GM23338 (cell line): ENCODE data around the gene SEC23IP. TPM values are rescaled to one million over a fixed set of nuclear protein-coding genes. Genes with fewer than 3 reads are reported as not detected.
A peak's percentile ranks its signal among the peaks of the same experiment; 100 is the strongest.

Experiments used
- ATAC-seq: fragments of 200-7000 bp; cut with Tn5 transposase; 3 replicates; pipeline ENCODE4 v1.9.1; 2020
- DNase-seq: peaks from one replicate; pipeline ENCODE4 v3.0.0-alpha.2; 2015; ENCODE audit warnings: low spot score
- H2AFZ ChIP-seq: fragments of 200-600 bp; sonication (generic); 2 replicates; pipeline ENCODE4 v1.8.0; 2016; ENCODE audit warnings: antibody characterized with exemption, mild to moderate bottlenecking, moderate library complexity
- H3F3A ChIP-seq: fragments of 200-600 bp; sonication (generic); replicated peaks from 2 replicates; pipeline ENCODE4 v1.8.0; 2017; ENCODE audit warnings: antibody characterized with exemption, mixed run types, low read depth
- H3K27ac ChIP-seq: fragments of 200-600 bp; sonication (generic); 2 replicates; pipeline ENCODE4 v1.6.1; 2016; ENCODE audit warnings: low read depth
- H3K27me3 ChIP-seq: fragments of 200-600 bp; sonication (generic); 2 replicates; pipeline ENCODE4 v1.8.0; 2016; ENCODE audit warnings: mild to moderate bottlenecking, mixed run types, moderate library complexity; ENCODE audit not compliant: insufficient read depth
- H3K36me3 ChIP-seq: fragments of 200-600 bp; sonication (generic); 2 replicates; pipeline ENCODE4 v1.8.0; 2016; ENCODE audit warnings: mild to moderate bottlenecking; ENCODE audit not compliant: insufficient read depth
- H3K4me1 ChIP-seq: fragments of 200-600 bp; sonication (generic); 2 replicates; pipeline ENCODE4 v1.8.0; 2016; ENCODE audit warnings: mild to moderate bottlenecking, moderate library complexity; ENCODE audit not compliant: insufficient read depth
- H3K4me2 ChIP-seq: fragments of 200-600 bp; sonication (generic); 2 replicates; pipeline ENCODE4 v1.7.1; 2017; ENCODE audit warnings: mixed run types
- H3K4me3 ChIP-seq: fragments of 200-600 bp; sonication (generic); 2 replicates; pipeline ENCODE4 v1.6.1; 2016; ENCODE audit warnings: mixed run types
- H3K79me2 ChIP-seq: fragments of 200-600 bp; sonication (generic); replicated peaks from 2 replicates; pipeline ENCODE4 v1.8.0; 2017; ENCODE audit warnings: mild to moderate bottlenecking; ENCODE audit not compliant: insufficient read depth
- H3K9me2 ChIP-seq: fragments of 200-600 bp; sonication (generic); 2 replicates; pipeline ENCODE4 v1.8.0; 2017; ENCODE audit not compliant: insufficient read depth
- H4K20me1 ChIP-seq: fragments of 200-600 bp; sonication (generic); replicated peaks from 2 replicates; pipeline ENCODE4 v1.8.0; 2017; ENCODE audit warnings: mild to moderate bottlenecking; ENCODE audit not compliant: insufficient read depth
- H3K27ac Mint-ChIP-seq: 2 replicates; pipeline ENCODE4 v1.8.0; 2020; ENCODE audit warnings: inconsistent platforms, mild to moderate bottlenecking, moderate library complexity, mixed read lengths
- H3K27me3 Mint-ChIP-seq: 3 replicates; pipeline ENCODE4 v1.8.0; 2022; ENCODE audit warnings: low read depth, mild to moderate bottlenecking, moderate library complexity, mixed read lengths, inconsistent platforms; ENCODE audit not compliant: insufficient read depth, poor library complexity
- H3K36me3 Mint-ChIP-seq: 3 replicates; pipeline ENCODE4 v1.8.0; 2021; ENCODE audit warnings: low read depth, mild to moderate bottlenecking, inconsistent platforms, moderate library complexity, mixed read lengths
- H3K4me1 Mint-ChIP-seq: 3 replicates; pipeline ENCODE4 v1.8.0; 2020; ENCODE audit warnings: mild to moderate bottlenecking, inconsistent platforms, mixed read lengths
- H3K4me3 Mint-ChIP-seq: 3 replicates; pipeline ENCODE4 v1.8.0; 2021; ENCODE audit warnings: moderate library complexity, mild to moderate bottlenecking, inconsistent platforms, mixed read lengths
- H3K9me3 Mint-ChIP-seq: 3 replicates; pipeline ENCODE4 v1.8.0; 2020; ENCODE audit warnings: moderate library complexity, mild to moderate bottlenecking, inconsistent platforms, mixed read lengths
- CREB1 ChIP-seq: fragments of 250-450 bp; sonication (Bioruptor Pico); IDR thresholded peaks from 2 replicates; pipeline ENCODE4 v1.5.0; 2020; ENCODE audit warnings: low read depth, mild to moderate bottlenecking, moderate library complexity
- EZH2 ChIP-seq: fragments of 200-600 bp; sonication (generic); IDR thresholded peaks from one replicate; pipeline ENCODE4 v1.8.0; 2017; ENCODE audit warnings: antibody characterized with exemption, mild to moderate bottlenecking, low read depth; ENCODE audit not compliant: unreplicated experiment
- EZH2phosphoT487 ChIP-seq: fragments of 200-600 bp; sonication (generic); IDR thresholded peaks from one replicate; pipeline ENCODE4 v1.8.1; 2018; ENCODE audit warnings: antibody characterized with exemption; ENCODE audit not compliant: unreplicated experiment
- JUNB ChIP-seq: IDR thresholded peaks from one replicate; pipeline ENCODE4 v1.6.1; 2016; ENCODE audit warnings: antibody characterized with exemption; ENCODE audit not compliant: unreplicated experiment
- NANOG ChIP-seq: IDR thresholded peaks from 2 replicates; pipeline ENCODE4 v1.6.1; 2016; ENCODE audit warnings: antibody characterized with exemption, borderline replicate concordance
- POLR2AphosphoS5 ChIP-seq: IDR thresholded peaks from 2 replicates; pipeline ENCODE4 v1.6.1; 2016; ENCODE audit warnings: antibody characterized with exemption, low read depth
- STAT1 ChIP-seq: IDR thresholded peaks from one replicate; pipeline ENCODE4 v1.6.1; 2016; ENCODE audit warnings: antibody characterized with exemption; ENCODE audit not compliant: unreplicated experiment
- ZNF114 ChIP-seq: fragments of 250-450 bp; sonication (Bioruptor Pico); IDR thresholded peaks from 2 replicates; pipeline ENCODE4 v1.5.0; 2020; ENCODE audit warnings: mild to moderate bottlenecking, moderate library complexity
- ZNF331 ChIP-seq: fragments of 250-450 bp; sonication (Bioruptor Pico); IDR thresholded peaks from 2 replicates; pipeline ENCODE4 v1.5.0; 2020; ENCODE audit warnings: low read depth, mild to moderate bottlenecking, moderate library complexity
- long read RNA-seq: library from polyadenylated mRNA; unstranded; transcript quantifications from one replicate; pipeline ENCODE4 v2.0.0, GENCODE V29; 2020; ENCODE audit not compliant: unreplicated experiment
- polyA plus RNA-seq: library from polyadenylated mRNA; unstranded; fragments of >200 nt; fragmentation: Nextera tagmentation; extraction: Ambion mirVana; gene quantifications from 2 replicates; pipeline ENCODE4 v1.2.1, GENCODE V29; 2016
- total RNA-seq: library from RNA; depleted of rRNA; stranded (reverse); fragments of >200 nt; shearing (Covaris generic); gene quantifications from 2 replicates; pipeline ENCODE4 v1.2.3, GENCODE V29; 2014; rRNA removed
- TF ChIP-seq, protein P1 (sequence below): IDR thresholded peaks from one replicate; pipeline ENCODE4 v1.6.1; 2018; ENCODE audit warnings: antibody characterized with exemption; ENCODE audit not compliant: unreplicated experiment
- TF ChIP-seq, protein P2 (sequence below): IDR thresholded peaks from 2 replicates; pipeline ENCODE4 v1.6.1; 2016; ENCODE audit warnings: antibody characterized with exemption
- TF ChIP-seq, protein P3 (sequence below): fragments of 250-450 bp; sonication (Bioruptor Pico); IDR thresholded peaks from 2 replicates; pipeline ENCODE4 v1.5.0; 2020; ENCODE audit warnings: mild to moderate bottlenecking, moderate library complexity

The SEC23IP gene
- total RNA-seq, result 27.9 and 35.2 TPM in 2 replicates
- 26.2 and 35.6 TPM in 2 replicates for polyA plus RNA-seq
- long read RNA-seq, full-length matches to known transcripts, result 1 of 14 reads
- long read RNA-seq, partial matches to known transcripts, result 10 of 14 reads
- long read RNA-seq, other reads (novel, unspliced or antisense), result 3 of 14 reads

DNA sequence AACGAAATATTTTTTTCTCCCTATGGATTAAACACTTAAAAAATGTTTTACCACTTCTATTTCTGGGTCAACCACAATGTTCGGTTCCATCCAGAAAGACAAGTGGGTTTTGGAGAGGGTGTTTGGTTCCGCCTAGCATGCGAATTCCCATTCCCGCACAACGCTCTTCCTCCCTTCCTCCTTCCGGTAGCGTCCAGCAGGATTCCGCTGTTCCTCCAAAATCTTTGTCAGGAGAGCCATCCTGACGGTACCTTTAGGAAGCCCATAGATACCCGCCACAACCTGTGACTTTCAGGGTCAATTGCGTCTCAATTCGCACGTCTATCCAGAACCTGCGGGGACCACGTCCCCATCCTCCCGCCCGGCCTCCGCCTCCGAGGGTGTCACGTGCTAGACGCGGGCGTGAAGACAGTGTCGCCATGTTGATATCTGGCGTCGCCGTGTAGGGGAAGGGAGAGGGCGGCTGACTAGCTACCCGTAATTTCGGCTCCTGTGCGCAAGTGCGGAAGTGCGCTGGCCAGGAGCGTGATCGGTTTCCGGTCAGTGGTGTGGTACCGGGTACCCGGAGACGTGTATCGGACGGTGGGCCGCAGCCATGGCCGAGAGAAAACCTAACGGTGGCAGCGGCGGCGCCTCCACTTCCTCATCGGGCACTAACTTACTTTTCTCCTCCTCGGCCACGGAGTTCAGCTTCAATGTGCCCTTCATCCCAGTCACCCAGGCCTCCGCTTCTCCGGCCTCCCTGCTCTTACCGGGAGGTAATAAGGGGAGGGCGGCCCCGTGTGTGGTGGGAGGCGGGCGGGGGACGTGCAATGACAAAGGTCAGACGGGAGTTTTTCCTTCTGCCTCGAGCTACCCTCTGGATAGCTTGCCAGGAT lies at the start of gene SEC23IP:
Gene SEC23IP (plus strand): TSS at position 543 of the 878 bp plus-strand sequence. CDS start 53 bp downstream, at position 596.
- peaks cover 8% of the 10 kb centered on the region; the same call in 1 of the 2 replicates for H3K4me1 ChIP-seq
- no peaks in the 10 kb centered on the region for H3F3A ChIP-seq
- H3K79me2 ChIP-seq, result peaks cover 49% of the 10 kb centered on the region
- no peaks in the 10 kb centered on the region for H3K27me3 ChIP-seq
- H3K4me3 Mint-ChIP-seq, result peak within 1 kb of the TSS; percentile 93
- peak within 1 kb of the TSS; percentile 99 for H3K4me2 ChIP-seq
- peaks cover 4% of the 10 kb centered on the region for H3K27me3 Mint-ChIP-seq
- H3K4me3 ChIP-seq, result peak within 1 kb of the TSS; percentile 99
- H3K36me3 ChIP-seq, result 0 out of 2 replicates have a peak, but pooled peaks cover 4% of the 10 kb centered on the region
- H4K20me1 ChIP-seq, result peaks cover 33% of the 10 kb centered on the region
- peaks cover 21% of the 10 kb centered on the region for H3K36me3 Mint-ChIP-seq
- peaks cover 6% of the 10 kb centered on the region; the same call in 2 of the 3 replicates for H3K9me3 Mint-ChIP-seq
- DNase-seq (peak; percentile 97), ATAC-seq (peak; percentile 97)
- H3K9me2 ChIP-seq, result no peaks in the 10 kb centered on the region
- peaks cover 20% of the 10 kb centered on the region for H3K4me1 Mint-ChIP-seq
- H3K27ac Mint-ChIP-seq, result peak within 1 kb of the TSS; percentile 99
- H3K27ac ChIP-seq, result peak within 1 kb of the TSS; percentile 92
- H2AFZ ChIP-seq, result peak within 1 kb of the TSS; percentile 96
- TF ChIP-seq EZH2, result no peak
- TF ChIP-seq JUNB, result no peak
- peak; percentile 67 for TF ChIP-seq CREB1
- TF ChIP-seq NANOG, result 0 out of 2 replicates have a peak, but pooled peaks have one; percentile 10
- TF ChIP-seq POLR2AphosphoS5, result peak; percentile 93
- TF ChIP-seq, protein P1, sequence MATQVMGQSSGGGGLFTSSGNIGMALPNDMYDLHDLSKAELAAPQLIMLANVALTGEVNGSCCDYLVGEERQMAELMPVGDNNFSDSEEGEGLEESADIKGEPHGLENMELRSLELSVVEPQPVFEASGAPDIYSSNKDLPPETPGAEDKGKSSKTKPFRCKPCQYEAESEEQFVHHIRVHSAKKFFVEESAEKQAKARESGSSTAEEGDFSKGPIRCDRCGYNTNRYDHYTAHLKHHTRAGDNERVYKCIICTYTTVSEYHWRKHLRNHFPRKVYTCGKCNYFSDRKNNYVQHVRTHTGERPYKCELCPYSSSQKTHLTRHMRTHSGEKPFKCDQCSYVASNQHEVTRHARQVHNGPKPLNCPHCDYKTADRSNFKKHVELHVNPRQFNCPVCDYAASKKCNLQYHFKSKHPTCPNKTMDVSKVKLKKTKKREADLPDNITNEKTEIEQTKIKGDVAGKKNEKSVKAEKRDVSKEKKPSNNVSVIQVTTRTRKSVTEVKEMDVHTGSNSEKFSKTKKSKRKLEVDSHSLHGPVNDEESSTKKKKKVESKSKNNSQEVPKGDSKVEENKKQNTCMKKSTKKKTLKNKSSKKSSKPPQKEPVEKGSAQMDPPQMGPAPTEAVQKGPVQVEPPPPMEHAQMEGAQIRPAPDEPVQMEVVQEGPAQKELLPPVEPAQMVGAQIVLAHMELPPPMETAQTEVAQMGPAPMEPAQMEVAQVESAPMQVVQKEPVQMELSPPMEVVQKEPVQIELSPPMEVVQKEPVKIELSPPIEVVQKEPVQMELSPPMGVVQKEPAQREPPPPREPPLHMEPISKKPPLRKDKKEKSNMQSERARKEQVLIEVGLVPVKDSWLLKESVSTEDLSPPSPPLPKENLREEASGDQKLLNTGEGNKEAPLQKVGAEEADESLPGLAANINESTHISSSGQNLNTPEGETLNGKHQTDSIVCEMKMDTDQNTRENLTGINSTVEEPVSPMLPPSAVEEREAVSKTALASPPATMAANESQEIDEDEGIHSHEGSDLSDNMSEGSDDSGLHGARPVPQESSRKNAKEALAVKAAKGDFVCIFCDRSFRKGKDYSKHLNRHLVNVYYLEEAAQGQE, result no peak
- TF ChIP-seq, protein P2, sequence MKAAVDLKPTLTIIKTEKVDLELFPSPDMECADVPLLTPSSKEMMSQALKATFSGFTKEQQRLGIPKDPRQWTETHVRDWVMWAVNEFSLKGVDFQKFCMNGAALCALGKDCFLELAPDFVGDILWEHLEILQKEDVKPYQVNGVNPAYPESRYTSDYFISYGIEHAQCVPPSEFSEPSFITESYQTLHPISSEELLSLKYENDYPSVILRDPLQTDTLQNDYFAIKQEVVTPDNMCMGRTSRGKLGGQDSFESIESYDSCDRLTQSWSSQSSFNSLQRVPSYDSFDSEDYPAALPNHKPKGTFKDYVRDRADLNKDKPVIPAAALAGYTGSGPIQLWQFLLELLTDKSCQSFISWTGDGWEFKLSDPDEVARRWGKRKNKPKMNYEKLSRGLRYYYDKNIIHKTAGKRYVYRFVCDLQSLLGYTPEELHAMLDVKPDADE, result peak; percentile 91
- TF ChIP-seq, protein P3, sequence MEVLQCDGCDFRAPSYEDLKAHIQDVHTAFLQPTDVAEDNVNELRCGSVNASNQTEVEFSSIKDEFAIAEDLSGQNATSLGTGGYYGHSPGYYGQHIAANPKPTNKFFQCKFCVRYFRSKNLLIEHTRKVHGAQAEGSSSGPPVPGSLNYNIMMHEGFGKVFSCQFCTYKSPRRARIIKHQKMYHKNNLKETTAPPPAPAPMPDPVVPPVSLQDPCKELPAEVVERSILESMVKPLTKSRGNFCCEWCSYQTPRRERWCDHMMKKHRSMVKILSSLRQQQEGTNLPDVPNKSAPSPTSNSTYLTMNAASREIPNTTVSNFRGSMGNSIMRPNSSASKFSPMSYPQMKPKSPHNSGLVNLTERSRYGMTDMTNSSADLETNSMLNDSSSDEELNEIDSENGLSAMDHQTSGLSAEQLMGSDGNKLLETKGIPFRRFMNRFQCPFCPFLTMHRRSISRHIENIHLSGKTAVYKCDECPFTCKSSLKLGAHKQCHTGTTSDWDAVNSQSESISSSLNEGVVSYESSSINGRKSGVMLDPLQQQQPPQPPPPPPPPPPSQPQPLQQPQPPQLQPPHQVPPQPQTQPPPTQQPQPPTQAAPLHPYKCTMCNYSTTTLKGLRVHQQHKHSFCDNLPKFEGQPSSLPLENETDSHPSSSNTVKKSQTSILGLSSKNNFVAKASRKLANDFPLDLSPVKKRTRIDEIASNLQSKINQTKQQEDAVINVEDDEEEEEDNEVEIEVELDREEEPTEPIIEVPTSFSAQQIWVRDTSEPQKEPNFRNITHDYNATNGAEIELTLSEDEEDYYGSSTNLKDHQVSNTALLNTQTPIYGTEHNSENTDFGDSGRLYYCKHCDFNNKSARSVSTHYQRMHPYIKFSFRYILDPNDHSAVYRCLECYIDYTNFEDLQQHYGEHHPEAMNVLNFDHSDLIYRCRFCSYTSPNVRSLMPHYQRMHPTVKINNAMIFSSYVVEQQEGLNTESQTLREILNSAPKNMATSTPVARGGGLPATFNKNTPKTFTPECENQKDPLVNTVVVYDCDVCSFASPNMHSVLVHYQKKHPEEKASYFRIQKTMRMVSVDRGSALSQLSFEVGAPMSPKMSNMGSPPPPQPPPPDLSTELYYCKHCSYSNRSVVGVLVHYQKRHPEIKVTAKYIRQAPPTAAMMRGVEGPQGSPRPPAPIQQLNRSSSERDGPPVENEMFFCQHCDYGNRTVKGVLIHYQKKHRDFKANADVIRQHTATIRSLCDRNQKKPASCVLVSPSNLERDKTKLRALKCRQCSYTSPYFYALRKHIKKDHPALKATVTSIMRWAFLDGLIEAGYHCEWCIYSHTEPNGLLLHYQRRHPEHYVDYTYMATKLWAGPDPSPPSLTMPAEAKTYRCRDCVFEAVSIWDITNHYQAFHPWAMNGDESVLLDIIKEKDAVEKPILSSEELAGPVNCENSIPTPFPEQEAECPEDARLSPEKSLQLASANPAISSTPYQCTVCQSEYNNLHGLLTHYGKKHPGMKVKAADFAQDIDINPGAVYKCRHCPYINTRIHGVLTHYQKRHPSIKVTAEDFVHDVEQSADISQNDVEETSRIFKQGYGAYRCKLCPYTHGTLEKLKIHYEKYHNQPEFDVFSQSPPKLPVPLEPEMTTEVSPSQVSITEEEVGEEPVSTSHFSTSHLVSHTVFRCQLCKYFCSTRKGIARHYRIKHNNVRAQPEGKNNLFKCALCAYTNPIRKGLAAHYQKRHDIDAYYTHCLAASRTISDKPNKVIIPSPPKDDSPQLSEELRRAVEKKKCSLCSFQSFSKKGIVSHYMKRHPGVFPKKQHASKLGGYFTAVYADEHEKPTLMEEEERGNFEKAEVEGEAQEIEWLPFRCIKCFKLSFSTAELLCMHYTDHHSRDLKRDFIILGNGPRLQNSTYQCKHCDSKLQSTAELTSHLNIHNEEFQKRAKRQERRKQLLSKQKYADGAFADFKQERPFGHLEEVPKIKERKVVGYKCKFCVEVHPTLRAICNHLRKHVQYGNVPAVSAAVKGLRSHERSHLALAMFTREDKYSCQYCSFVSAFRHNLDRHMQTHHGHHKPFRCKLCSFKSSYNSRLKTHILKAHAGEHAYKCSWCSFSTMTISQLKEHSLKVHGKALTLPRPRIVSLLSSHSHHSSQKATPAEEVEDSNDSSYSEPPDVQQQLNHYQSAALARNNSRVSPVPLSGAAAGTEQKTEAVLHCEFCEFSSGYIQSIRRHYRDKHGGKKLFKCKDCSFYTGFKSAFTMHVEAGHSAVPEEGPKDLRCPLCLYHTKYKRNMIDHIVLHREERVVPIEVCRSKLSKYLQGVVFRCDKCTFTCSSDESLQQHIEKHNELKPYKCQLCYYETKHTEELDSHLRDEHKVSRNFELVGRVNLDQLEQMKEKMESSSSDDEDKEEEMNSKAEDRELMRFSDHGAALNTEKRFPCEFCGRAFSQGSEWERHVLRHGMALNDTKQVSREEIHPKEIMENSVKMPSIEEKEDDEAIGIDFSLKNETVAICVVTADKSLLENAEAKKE (CRISPR knock-in tag), result no peak
- no peak for TF ChIP-seq ZNF331
- TF ChIP-seq STAT1, result no peak
- TF ChIP-seq EZH2phosphoT487, result no peak
- TF ChIP-seq ZNF114 (CRISPR knock-in tag), result no peak
